NK-92 (cell line): ENCODE data around the gene CUL1.

ENCODE experiments used
- DNase-seq: peaks from one replicate; lab custom pipeline; 2025; ENCODE audit not compliant: unreplicated experiment; lab: John Stamatoyannopoulos, UW

The CUL1 gene

GRCh38 chr7:148849393-148850098 lies 150.8 kb downstream of the CUL1 start:
- no peak for DNase-seq

DNA sequence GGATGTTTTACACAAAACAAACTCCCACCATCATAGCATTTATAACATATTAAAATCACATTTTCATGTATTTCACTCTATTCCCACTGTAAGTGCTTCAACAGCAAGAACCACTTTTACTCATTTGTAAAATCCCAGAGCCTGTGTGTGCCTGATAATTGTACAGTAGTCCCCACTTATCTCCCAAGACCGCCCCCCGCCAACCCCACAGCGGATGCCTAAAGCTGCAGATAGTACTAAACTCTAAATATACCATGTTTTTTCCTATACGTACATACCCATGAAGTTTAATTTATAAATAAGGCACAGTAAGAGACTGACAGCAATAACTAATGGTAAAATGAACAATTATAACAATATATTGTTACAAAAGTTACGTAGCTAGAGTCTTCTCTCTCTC lies 151.9 kb downstream of the CUL1 start:
- DNase-seq = no peak
